Heart left ventricle (tissue), 13 donors: ENCODE measurements around the gene OSM.

Experiments used
- POLR2A ChIP-seq, 2 donors: fragments of 450-650 bp; IDR thresholded peaks; one replicate each; pipeline ENCODE4 v1.6.1; 2017; ENCODE audit warnings: antibody characterized with exemption in 2 of 2, mild to moderate bottlenecking in 2 of 2, moderate library complexity in 2 of 2
- TF ChIP-seq, protein P1 (sequence below), 12 donors: fragments of 200-600 bp; sonication (generic) in 4 of 12; IDR thresholded peaks; one replicate each; pipeline versions ENCODE4 v1.5.0 to v1.8.0; 2018 to 2022; ENCODE audit warnings: antibody characterized with exemption in 12 of 12, mild to moderate bottlenecking in 5 of 12
- donor health status: ischemic (EF 13 %, LVEDD 7.1; RV severe dilation, severe dysfunction).
- donor health status: DM: no; HTN: yes; CAD: no.
- donor health status: DM: no; HTN: no; CAD: no.
- donor health status: ischemic (EF 25% LVEDD 6.9; RV normal size, moderate dysfunction).
- donor health status: ischemic (EF 25% LVEDD 5.7; RV mildly dilated, moderate dysfunction).
- donor health status: ischemic (EF 35%, LVEDD 5.7; RV mildly dilated, moderate dysfunction).
- donor health status: nonischemic (EF 11% LVEDD 7.7; RV severe dilation, severe dysfunction).
- donor health status: DM: yes; HTN: yes; CAD: no.
- donor health status: PGD.
- donor health status: ischemic (EF 29% LVEDD 5.4; RV normal size, mild dysfunction).
- donor health status: nonischemic (EF 23%, LVEDD 6.1; RV moderate dilation, normal function).

DNA sequence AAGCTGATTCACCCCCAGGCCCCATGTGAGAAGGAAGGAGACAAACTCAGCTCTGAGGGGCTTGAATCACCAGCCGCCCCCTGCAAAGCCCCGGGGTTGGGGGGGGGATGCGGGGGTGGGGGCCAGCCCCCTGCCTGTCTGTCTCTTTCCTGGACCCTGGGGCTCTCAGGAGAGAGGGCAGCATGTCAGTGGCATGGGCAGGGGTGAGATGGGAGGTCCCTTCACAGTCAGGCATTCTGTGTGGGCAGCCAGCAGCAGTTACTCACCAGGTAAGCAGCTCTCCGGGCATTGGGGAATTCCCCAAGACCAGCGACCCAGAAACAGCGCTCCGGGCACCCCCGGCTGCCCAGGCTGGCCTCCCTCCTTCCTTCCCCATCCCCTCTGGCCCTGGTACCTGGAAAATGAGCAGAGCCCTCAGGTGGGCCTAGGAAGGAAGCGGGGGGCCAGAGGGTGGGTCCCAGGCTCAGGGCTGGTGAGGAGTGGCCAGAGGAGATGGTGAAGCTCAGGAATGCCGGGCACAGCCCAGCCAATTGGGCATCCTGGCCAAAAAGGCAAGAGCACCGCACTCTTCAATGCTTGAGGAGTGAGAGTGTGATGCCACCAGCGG is 15.9 kb downstream of the OSM start:
- TF ChIP-seq, protein P1, sequence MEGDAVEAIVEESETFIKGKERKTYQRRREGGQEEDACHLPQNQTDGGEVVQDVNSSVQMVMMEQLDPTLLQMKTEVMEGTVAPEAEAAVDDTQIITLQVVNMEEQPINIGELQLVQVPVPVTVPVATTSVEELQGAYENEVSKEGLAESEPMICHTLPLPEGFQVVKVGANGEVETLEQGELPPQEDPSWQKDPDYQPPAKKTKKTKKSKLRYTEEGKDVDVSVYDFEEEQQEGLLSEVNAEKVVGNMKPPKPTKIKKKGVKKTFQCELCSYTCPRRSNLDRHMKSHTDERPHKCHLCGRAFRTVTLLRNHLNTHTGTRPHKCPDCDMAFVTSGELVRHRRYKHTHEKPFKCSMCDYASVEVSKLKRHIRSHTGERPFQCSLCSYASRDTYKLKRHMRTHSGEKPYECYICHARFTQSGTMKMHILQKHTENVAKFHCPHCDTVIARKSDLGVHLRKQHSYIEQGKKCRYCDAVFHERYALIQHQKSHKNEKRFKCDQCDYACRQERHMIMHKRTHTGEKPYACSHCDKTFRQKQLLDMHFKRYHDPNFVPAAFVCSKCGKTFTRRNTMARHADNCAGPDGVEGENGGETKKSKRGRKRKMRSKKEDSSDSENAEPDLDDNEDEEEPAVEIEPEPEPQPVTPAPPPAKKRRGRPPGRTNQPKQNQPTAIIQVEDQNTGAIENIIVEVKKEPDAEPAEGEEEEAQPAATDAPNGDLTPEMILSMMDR (IDR thresholded peaks at IDR 0.05) = no peak
- no peak for TF ChIP-seq POLR2A (IDR thresholded peaks at IDR 0.05)
